Uterus (tissue), 4 donors: ENCODE results near the gene RD3L. TPM values are rescaled to one million over a fixed set of nuclear protein-coding genes. Genes with fewer than 3 reads are reported as not detected.

Source experiments
- DNase-seq, 2 donors: peaks; one replicate each; pipeline ENCODE4 v3.0.0-alpha.2; 2019 to 2020
- H3K27ac ChIP-seq, 2 donors: fragments of 200-600 bp; sonication (generic); 1 replicate in 1 of 2; 2 replicates in 1 of 2; pipeline ENCODE4 v1.5.1; 2016 to 2018
- H3K27me3 ChIP-seq, 2 donors: fragments of 200-600 bp; sonication (generic); one replicate each; pipeline ENCODE4 v1.5.1; 2018 to 2019; ENCODE audit warnings: control low read depth in 1 of 2
- H3K36me3 ChIP-seq, 2 donors: fragments of 200-600 bp; sonication (generic); one replicate each; pipeline ENCODE4 v1.5.1; 2019; ENCODE audit warnings: control low read depth in 1 of 2
- H3K4me1 ChIP-seq, 2 donors: fragments of 200-600 bp; sonication (generic); one replicate each; pipeline ENCODE4 v1.5.1; 2018 to 2019; ENCODE audit warnings: control low read depth in 1 of 2
- H3K4me3 ChIP-seq, 2 donors: fragments of 200-600 bp; sonication (generic); 1 replicate in 1 of 2; 2 replicates in 1 of 2; pipeline ENCODE4 v1.5.1; 2018 to 2019; ENCODE audit warnings: mild to moderate bottlenecking in 1 of 2
- H3K9me3 ChIP-seq, 2 donors: fragments of 200-600 bp; sonication (generic); one replicate each; pipeline ENCODE4 v1.5.1; 2019; ENCODE audit warnings: control low read depth in 1 of 2
- CTCF ChIP-seq, 4 experiments: fragments of 200-600 bp in 2 of 4; fragments of 450-650 bp in 2 of 4; sonication (generic) in 2 of 4; IDR thresholded peaks; one replicate each; pipeline ENCODE4 v1.5.1; 2016 to 2019; ENCODE audit warnings: antibody characterized with exemption in 4 of 4, mild to moderate bottlenecking in 2 of 4, moderate library complexity in 1 of 4
- POLR2A ChIP-seq, 2 donors: fragments of 450-650 bp; IDR thresholded peaks; one replicate each; pipeline ENCODE4 v1.6.1; 2016; ENCODE audit warnings: antibody characterized with exemption in 2 of 2, mild to moderate bottlenecking in 1 of 2, moderate library complexity in 1 of 2
- intact Hi-C: fragments of 100-400 bp; cut with DNase I; formaldehyde crosslinking; loops from one replicate; pipeline ENCODE4 v1.15.1; 2023; ENCODE audit warnings: low total_unique reads
- total RNA-seq, 4 donors: library from RNA; depleted of rRNA in 3 of 4; stranded (reverse); fragments of >200 nt in 3 of 4; gene quantifications; one replicate each; pipeline versions ENCODE4 v1.1.0 to v1.2.4, GENCODE V29; 2014 to 2023
- donor health status: DM: yes; HTN: yes; CAD: no.

Gene RD3L
- total RNA-seq, 4 donors from 2014 or later = not detected

- peaks cover 0 to 9% of the 10 kb centered on the region in 2 donors for H3K27me3 ChIP-seq
- no peaks in the 10 kb centered on the region for H3K4me1 ChIP-seq
- TF ChIP-seq POLR2A (IDR thresholded peaks at IDR 0.05) = no peak
- TF ChIP-seq CTCF (IDR thresholded peaks at IDR 0.05) = no peak
- no peak for DNase-seq
- no peaks in the 10 kb centered on the region for H3K9me3 ChIP-seq
- no peak overlapping the region for H3K27ac ChIP-seq
- intact Hi-C loops = no loop called here
- no peak overlapping the region for H3K4me3 ChIP-seq
- no peaks in the 10 kb centered on the region for H3K36me3 ChIP-seq
Observed at GRCh38 chr14:103941462-103941861, 867 bp downstream of the RD3L start.

GRCh38 chr14:103935102-103935501 is 7.2 kb downstream of the RD3L start:
- no peaks in the 10 kb centered on the region for H3K27me3 ChIP-seq
- intact Hi-C loops = no loop called here

GRCh38 chr14:103932791-103933490 is 9.4 kb downstream of the RD3L start:
- Histone ChIP-seq H3K4me3 (no peak overlapping the region), H3K9me3 (no peaks in the 10 kb centered on the region), H3K27me3 (no peaks in the 10 kb centered on the region), H3K27ac (no peak overlapping the region), H3K4me1 (no peaks in the 10 kb centered on the region), H3K36me3 (no peaks in the 10 kb centered on the region)
- no peak for DNase-seq
- intact Hi-C loops = no loop called here
- TF ChIP-seq CTCF (IDR thresholded peaks at IDR 0.05) (no peak), POLR2A (IDR thresholded peaks at IDR 0.05) (no peak)

More at GRCh38 chr14:103935102-103935501, 7.2 kb downstream of the RD3L start:
- no peak for TF ChIP-seq CTCF (IDR thresholded peaks at IDR 0.05)
- TF ChIP-seq POLR2A (IDR thresholded peaks at IDR 0.05) = no peak
- Histone ChIP-seq H3K36me3 (no peaks in the 10 kb centered on the region), H3K27ac (no peak overlapping the region), H3K4me1 (no peaks in the 10 kb centered on the region), H3K9me3 (no peaks in the 10 kb centered on the region), H3K4me3 (no peak overlapping the region)
- DNase-seq = no peak

- intact Hi-C loops = no loop called here
- Histone ChIP-seq H3K27me3 (no peaks in the 10 kb centered on the region), H3K27ac (no peak overlapping the region), H3K9me3 (no peaks in the 10 kb centered on the region), H3K4me1 (no peaks in the 10 kb centered on the region), H3K4me3 (no peak overlapping the region), H3K36me3 (no peaks in the 10 kb centered on the region)
- DNase-seq = no peak
- TF ChIP-seq CTCF (IDR thresholded peaks at IDR 0.05) (no peak), POLR2A (IDR thresholded peaks at IDR 0.05) (no peak)
Observed at GRCh38 chr14:103931422-103931821, 10.9 kb downstream of the RD3L start.

GRCh38 chr14:103930051-103930604 is 12.2 kb downstream of the RD3L start:
- H3K9me3 ChIP-seq = no peaks in the 10 kb centered on the region
- H3K36me3 ChIP-seq = no peaks in the 10 kb centered on the region
- no peak overlapping the region for H3K27ac ChIP-seq
- TF ChIP-seq POLR2A (IDR thresholded peaks at IDR 0.05) (no peak), CTCF (IDR thresholded peaks at IDR 0.05) (no peak)
- no peak for DNase-seq
- intact Hi-C loops = no loop called here
- H3K27me3 ChIP-seq = no peaks in the 10 kb centered on the region
- H3K4me1 ChIP-seq = no peaks in the 10 kb centered on the region
- H3K4me3 ChIP-seq = no peak overlapping the region
